Measurements from ENCODE around the gene CNTNAP2.

CNTNAP2 gene

GRCh38 chr7:147858421-147858820, 1741.8 kb downstream of the CNTNAP2 start:
- H3K9ac ChIP-seq (ENCODE audit: low read length): no peak overlapping the region
- H3K4me3 ChIP-seq (ENCODE audit: insufficient read depth, low read length, poor library complexity, severe bottlenecking): no peak overlapping the region
- no peak overlapping the region for H3K4me2 ChIP-seq (ENCODE audit: low read depth, low read length, poor library complexity, severe bottlenecking)
- no peaks in the 10 kb centered on the region for H3K27me3 ChIP-seq (ENCODE audit: low read length)
- H3K36me3 ChIP-seq (ENCODE audit: low read length): no peaks in the 10 kb centered on the region
- H2AFZ ChIP-seq (ENCODE audit: low read depth, low read length, severe bottlenecking): no peak overlapping the region
- no peaks in the 10 kb centered on the region for H3F3A ChIP-seq (ENCODE audit: insufficient read depth)
- no peaks in the 10 kb centered on the region for H3K9me3 ChIP-seq (ENCODE audit: insufficient read depth, low read length)
- H4K20me1 ChIP-seq (ENCODE audit: low read depth, low read length): no peaks in the 10 kb centered on the region
- no peak overlapping the region for H3K27ac ChIP-seq (ENCODE audit: low read depth, low read length)
- no peaks in the 10 kb centered on the region for H3K79me2 ChIP-seq (ENCODE audit: insufficient read depth, low read length)
- TF ChIP-seq CTCF (IDR thresholded peaks at IDR 0.05; ENCODE audit: insufficient read depth, low read length, poor library complexity, severe bottlenecking): no peak
- TF ChIP-seq EZH2phosphoT487 (conservative IDR thresholded peaks at IDR 0.05; ENCODE audit: low read length): no peak
- H3K9me2 ChIP-seq (replicated peaks; ENCODE audit: insufficient read depth, low read length): no peaks in the 10 kb centered on the region

- no peaks in the 10 kb centered on the region for H4K20me1 ChIP-seq (ENCODE audit: low read depth, low read length)
- no peaks in the 10 kb centered on the region for H3K79me2 ChIP-seq (ENCODE audit: insufficient read depth, low read length)
- no peaks in the 10 kb centered on the region for H3K9me3 ChIP-seq (ENCODE audit: insufficient read depth, low read length)
- H2AFZ ChIP-seq (ENCODE audit: low read depth, low read length, severe bottlenecking): no peak overlapping the region
- no peak overlapping the region for H3K27ac ChIP-seq (ENCODE audit: low read depth, low read length)
- H3K36me3 ChIP-seq (ENCODE audit: low read length): no peaks in the 10 kb centered on the region
- H3F3A ChIP-seq (ENCODE audit: insufficient read depth): no peaks in the 10 kb centered on the region
- H3K4me3 ChIP-seq (ENCODE audit: insufficient read depth, low read length, poor library complexity, severe bottlenecking): no peak overlapping the region
- H3K4me2 ChIP-seq (ENCODE audit: low read depth, low read length, poor library complexity, severe bottlenecking): no peak overlapping the region
- no peaks in the 10 kb centered on the region for H3K27me3 ChIP-seq (ENCODE audit: low read length)
- no peak overlapping the region for H3K9ac ChIP-seq (ENCODE audit: low read length)
- H3K9me2 ChIP-seq (replicated peaks; ENCODE audit: insufficient read depth, low read length): no peaks in the 10 kb centered on the region
- no peak for TF ChIP-seq CTCF (IDR thresholded peaks at IDR 0.05; ENCODE audit: insufficient read depth, low read length, poor library complexity, severe bottlenecking)
- TF ChIP-seq EZH2phosphoT487 (conservative IDR thresholded peaks at IDR 0.05; ENCODE audit: low read length): no peak
Observed at GRCh38 chr7:147859033-147859432, 1742.4 kb downstream of the CNTNAP2 start.

GRCh38 chr7:147859486-147859885, 1742.9 kb downstream of the CNTNAP2 start:
- H4K20me1 ChIP-seq (ENCODE audit: low read depth, low read length): no peaks in the 10 kb centered on the region
- TF ChIP-seq EZH2phosphoT487 (conservative IDR thresholded peaks at IDR 0.05; ENCODE audit: low read length): no peak
- no peak for TF ChIP-seq CTCF (IDR thresholded peaks at IDR 0.05; ENCODE audit: insufficient read depth, low read length, poor library complexity, severe bottlenecking)
- H3K27ac ChIP-seq (ENCODE audit: low read depth, low read length): no peak overlapping the region

More at GRCh38 chr7:147859486-147859885, 1742.9 kb downstream of the CNTNAP2 start:
- Histone ChIP-seq H3K9ac (ENCODE audit: low read length) (no peak overlapping the region), H3K9me3 (ENCODE audit: insufficient read depth, low read length) (no peaks in the 10 kb centered on the region), H3K9me2 (replicated peaks; ENCODE audit: insufficient read depth, low read length) (no peaks in the 10 kb centered on the region), H3K79me2 (ENCODE audit: insufficient read depth, low read length) (no peaks in the 10 kb centered on the region), H3K4me2 (ENCODE audit: low read depth, low read length, poor library complexity, severe bottlenecking) (no peak overlapping the region), H2AFZ (ENCODE audit: low read depth, low read length, severe bottlenecking) (no peak overlapping the region), H3F3A (ENCODE audit: insufficient read depth) (no peaks in the 10 kb centered on the region), H3K36me3 (ENCODE audit: low read length) (no peaks in the 10 kb centered on the region), H3K27me3 (ENCODE audit: low read length) (no peaks in the 10 kb centered on the region), H3K4me3 (ENCODE audit: insufficient read depth, low read length, poor library complexity, severe bottlenecking) (no peak overlapping the region)
